Mesenchymal stem cell (in vitro differentiated cells and primary cell): Measurements from ENCODE around the gene PLA2G2A.
"Not testable (repeated sequence)": the region's sequence is repeated elsewhere in the genome, so short reads cannot be mapped to it uniquely, and the experiment has no call there.

Experiments
- DNase-seq: peaks from one replicate; pipeline ENCODE4 v3.0.0-alpha.2; 2013
- H2AFZ ChIP-seq: one replicate; pipeline ENCODE4 v1.6.1; 2013; ENCODE audit warnings: low read depth, mild to moderate bottlenecking, control low read depth, inconsistent platforms, low read length, moderate library complexity
- H2AK5ac ChIP-seq: 2 replicates; pipeline ENCODE4 v1.6.1; 2013; ENCODE audit warnings: low read length, moderate library complexity, mild to moderate bottlenecking, inconsistent platforms; ENCODE audit not compliant: severe bottlenecking
- H2BK120ac ChIP-seq: one replicate; pipeline ENCODE4 v1.6.1; 2013; ENCODE audit warnings: low read depth, mild to moderate bottlenecking, inconsistent platforms, low read length, moderate library complexity
- H2BK12ac ChIP-seq, 2 experiments: one replicate each; pipeline ENCODE4 v1.6.1; 2013; ENCODE audit warnings: inconsistent platforms in 2 of 2, low read length in 2 of 2, mild to moderate bottlenecking in 2 of 2, moderate library complexity in 2 of 2, control low read depth in 1 of 2
- H2BK15ac ChIP-seq: one replicate; pipeline ENCODE4 v1.6.1; 2013; ENCODE audit warnings: mild to moderate bottlenecking, low read depth, inconsistent platforms; ENCODE audit not compliant: poor library complexity, severe bottlenecking
- H2BK5ac ChIP-seq: 2 replicates; pipeline ENCODE4 v1.6.1; 2013; ENCODE audit warnings: low read depth, mild to moderate bottlenecking, low read length, control low read depth, inconsistent platforms; ENCODE audit not compliant: poor library complexity, severe bottlenecking
- H3K14ac ChIP-seq, 2 experiments: one replicate each; pipeline ENCODE4 v1.6.1; 2013; ENCODE audit warnings: inconsistent platforms in 2 of 2, low read length in 2 of 2, control low read depth in 1 of 2, mild to moderate bottlenecking in 1 of 2, moderate library complexity in 1 of 2
- H3K18ac ChIP-seq, 2 experiments: one replicate each; pipeline ENCODE4 v1.6.1; 2013; ENCODE audit warnings: inconsistent platforms in 2 of 2, low read length in 2 of 2, control low read depth in 1 of 2, low read depth in 1 of 2, mild to moderate bottlenecking in 1 of 2
- H3K23ac ChIP-seq, 2 experiments: one replicate each; pipeline ENCODE4 v1.6.1; 2013; ENCODE audit warnings: inconsistent platforms in 2 of 2, low read length in 2 of 2, mild to moderate bottlenecking in 2 of 2, moderate library complexity in 2 of 2, control low read depth in 1 of 2
- H3K27ac ChIP-seq: 2 replicates; pipeline ENCODE4 v1.5.1; 2013; ENCODE audit warnings: mild to moderate bottlenecking, moderate library complexity, low read length, control low read depth, inconsistent platforms; ENCODE audit not compliant: poor library complexity, severe bottlenecking
- H3K27me3 ChIP-seq, 2 experiments: 2 replicates each; pipeline versions ENCODE4 v1.6.1 to v1.7.0; 2013; ENCODE audit warnings: low read length in 2 of 2, mild to moderate bottlenecking in 2 of 2, moderate library complexity in 2 of 2, control low read depth in 1 of 2, inconsistent platforms in 1 of 2; ENCODE audit not compliant: control insufficient read depth in 1 of 2, insufficient read depth in 1 of 2
- H3K36me3 ChIP-seq, 2 experiments: 2 replicates each; pipeline versions ENCODE4 v1.6.1 to v1.7.0; 2013; ENCODE audit warnings: low read length in 2 of 2, control low read depth in 1 of 2, inconsistent platforms in 1 of 2, low read depth in 1 of 2, mild to moderate bottlenecking in 1 of 2; ENCODE audit not compliant: insufficient read depth in 2 of 2, control insufficient read depth in 1 of 2
- H3K4ac ChIP-seq, 2 experiments: one replicate each; pipeline ENCODE4 v1.6.1; 2013; ENCODE audit warnings: inconsistent platforms in 2 of 2, low read length in 2 of 2, mild to moderate bottlenecking in 2 of 2, moderate library complexity in 2 of 2, control low read depth in 1 of 2, low read depth in 1 of 2
- H3K4me1 ChIP-seq: 2 replicates; pipeline ENCODE4 v1.6.1; 2013; ENCODE audit warnings: low read depth, low read length, control low read depth; ENCODE audit not compliant: control insufficient read depth, insufficient read depth
- H3K4me2 ChIP-seq: 2 replicates; pipeline ENCODE4 v1.6.1; 2013; ENCODE audit warnings: low read length, mild to moderate bottlenecking, inconsistent platforms; ENCODE audit not compliant: poor library complexity, severe bottlenecking
- H3K4me3 ChIP-seq, 2 experiments: 2 replicates each; pipeline versions ENCODE4 v1.5.1 to v1.7.0; 2013; ENCODE audit warnings: low read length in 2 of 2, mild to moderate bottlenecking in 2 of 2, control low read depth in 1 of 2, low read depth in 1 of 2; ENCODE audit not compliant: insufficient read depth in 1 of 2
- H3K79me1 ChIP-seq: replicated peaks from 2 replicates; pipeline ENCODE4 v1.6.1; 2013; ENCODE audit warnings: mild to moderate bottlenecking, control low read depth, low read length, inconsistent platforms; ENCODE audit not compliant: poor library complexity, severe bottlenecking
- H3K9ac ChIP-seq: 2 replicates; pipeline ENCODE4 v1.7.0; 2013; ENCODE audit warnings: mild to moderate bottlenecking, low read length, moderate library complexity
- H3K9me3 ChIP-seq: 2 replicates; pipeline ENCODE4 v1.7.0; 2013; ENCODE audit warnings: mild to moderate bottlenecking, low read length; ENCODE audit not compliant: control insufficient read depth
- H4K8ac ChIP-seq: one replicate; pipeline ENCODE4 v1.6.1; 2013; ENCODE audit warnings: inconsistent platforms, mild to moderate bottlenecking, low read length, moderate library complexity
- H4K91ac ChIP-seq: one replicate; pipeline ENCODE4 v1.6.1; 2013; ENCODE audit warnings: mild to moderate bottlenecking, low read length, inconsistent platforms
- WGBS: methylation state at CpG from one replicate; pipeline ENCODE4 v1.1.7; 2013; ENCODE audit warnings: mixed read lengths; 5-methylcytosine and 5-hydroxymethylcytosine counted together

The PLA2G2A gene

DNA sequence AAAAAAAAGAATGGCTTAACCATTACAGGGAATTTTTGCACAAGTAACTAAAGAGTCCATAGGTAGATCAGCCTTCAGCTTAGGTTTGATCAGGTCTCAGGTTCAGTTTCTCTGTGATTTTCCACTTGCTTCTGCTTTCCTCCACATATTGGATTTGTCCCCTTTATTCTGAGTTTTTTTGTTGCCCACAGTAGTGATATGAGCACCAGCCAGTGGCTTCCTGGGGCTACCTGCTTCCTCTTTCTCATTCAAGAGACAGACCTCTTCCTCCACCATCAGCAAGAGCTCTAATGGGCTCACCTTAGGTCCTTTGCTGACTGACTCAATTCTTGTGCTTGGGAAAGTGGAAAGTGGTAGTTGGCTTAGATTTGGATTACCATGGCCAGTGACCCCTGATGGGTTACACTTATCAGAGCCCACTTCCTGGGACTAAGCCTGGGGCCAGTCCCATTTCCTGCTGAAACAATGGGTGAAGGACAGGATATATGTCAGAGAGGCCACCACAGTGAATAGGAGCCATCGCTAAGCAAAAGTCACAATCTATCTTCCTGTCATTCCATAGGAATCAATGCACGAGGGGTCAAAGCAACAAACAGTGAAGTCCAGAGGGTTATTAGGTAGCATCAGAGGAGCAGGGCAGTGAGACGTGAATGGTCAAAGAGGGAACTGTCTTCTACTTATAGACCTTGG, 43.2 kb downstream of the PLA2G2A start:
- 64% methylated on average over 2 of the region's 3 CpGs for WGBS

DNA sequence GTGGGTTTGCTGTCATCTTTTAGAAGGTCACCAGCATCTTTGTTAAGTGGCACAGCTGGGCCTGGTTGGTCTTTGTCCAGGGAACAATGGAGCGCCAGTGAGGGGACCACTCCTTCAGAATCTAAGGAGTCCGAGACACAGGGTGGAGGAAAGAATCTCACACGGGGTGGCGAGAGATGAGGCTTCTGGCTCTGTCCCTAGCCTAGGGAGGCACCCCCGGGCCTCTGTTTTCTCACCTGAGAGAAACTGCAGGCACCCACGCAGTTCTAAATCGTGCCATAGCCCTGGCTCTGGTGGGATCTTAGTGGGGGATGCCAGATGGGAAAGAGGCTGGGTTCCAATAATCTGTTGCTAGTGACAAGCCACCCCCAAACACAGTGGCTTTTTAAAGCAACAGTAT, 45.1 kb downstream of the PLA2G2A start:
- H3K9ac ChIP-seq, result no peak overlapping the region
- H3K27ac ChIP-seq, result no peak overlapping the region
- 76% methylated on average over 7 of the region's 7 CpGs for WGBS
- H4K8ac ChIP-seq, result no peak overlapping the region
- no peak overlapping the region for H2AK5ac ChIP-seq
- DNase-seq, result no peak
- H3K18ac ChIP-seq, result no peak overlapping the region
- no peaks in the 10 kb centered on the region for H3K4me1 ChIP-seq
- H2BK120ac ChIP-seq, result no peak overlapping the region
- peaks cover 31% of the 10 kb centered on the region for H3K9me3 ChIP-seq
- H2AFZ ChIP-seq, result no peak overlapping the region
- no peak overlapping the region for H2BK12ac ChIP-seq
- no peak overlapping the region for H3K4me3 ChIP-seq
- no peak overlapping the region for H3K23ac ChIP-seq
- no peak overlapping the region for H4K91ac ChIP-seq
- no peak overlapping the region for H2BK15ac ChIP-seq
- no peaks in the 10 kb centered on the region for H3K36me3 ChIP-seq
- H3K27me3 ChIP-seq, result peaks cover 0 to under 1% of the 10 kb centered on the region in 2 experiments
- no peak overlapping the region for H3K4me2 ChIP-seq
- no peak overlapping the region for H3K4ac ChIP-seq
- no peak overlapping the region for H2BK5ac ChIP-seq
- no peak overlapping the region for H3K14ac ChIP-seq
- no peaks in the 10 kb centered on the region for H3K79me1 ChIP-seq

More for the DNA sequence above, 43.2 kb downstream of the PLA2G2A start:
- no peak overlapping the region for H3K27ac ChIP-seq
- H2BK15ac ChIP-seq, result no peak overlapping the region
- no peak overlapping the region for H3K4me2 ChIP-seq
- no peak overlapping the region for H3K9ac ChIP-seq
- no peaks in the 10 kb centered on the region for H3K4me1 ChIP-seq
- no peak overlapping the region for H3K4me3 ChIP-seq
- H3K14ac ChIP-seq, result no peak overlapping the region
- H4K91ac ChIP-seq, result no peak overlapping the region
- H2BK12ac ChIP-seq, result no peak overlapping the region
- no peaks in the 10 kb centered on the region for H3K36me3 ChIP-seq
- H3K18ac ChIP-seq, result no peak overlapping the region
- no peaks in the 10 kb centered on the region for H3K27me3 ChIP-seq
- peaks cover 17% of the 10 kb centered on the region for H3K9me3 ChIP-seq
- H4K8ac ChIP-seq, result no peak overlapping the region
- H2AFZ ChIP-seq, result no peak overlapping the region
- no peaks in the 10 kb centered on the region for H3K79me1 ChIP-seq
- no peak overlapping the region for H3K4ac ChIP-seq
- no peak overlapping the region for H2BK5ac ChIP-seq
- H3K23ac ChIP-seq, result no peak overlapping the region
- H2BK120ac ChIP-seq, result no peak overlapping the region
- H2AK5ac ChIP-seq, result no peak overlapping the region
- DNase-seq, result no peak

DNA sequence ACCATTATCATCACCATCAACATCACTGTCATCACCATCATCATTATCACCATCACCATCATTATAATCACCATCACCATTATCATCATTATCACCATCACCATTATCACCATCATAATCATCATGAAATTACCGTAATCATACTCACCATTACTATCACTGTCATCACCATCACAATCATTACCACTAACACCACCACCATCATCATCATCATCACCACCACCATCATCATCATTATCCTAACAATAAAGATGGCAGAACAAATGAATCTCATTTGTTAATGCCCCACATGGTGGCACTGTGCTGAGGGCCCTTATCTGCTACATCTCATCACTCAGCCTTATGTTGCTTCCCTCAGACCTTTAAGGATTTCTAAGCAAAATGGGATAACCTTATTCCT, 46.6 kb downstream of the PLA2G2A start:
- Histone ChIP-seq H2AFZ (no peak overlapping the region), H3K4ac (no peak overlapping the region), H3K18ac (no peak overlapping the region), H3K23ac (no peak overlapping the region), H3K14ac (no peak overlapping the region), H3K4me3 (no peak overlapping the region), H3K27ac (no peak overlapping the region), H3K9ac (no peak overlapping the region), H2BK15ac (no peak overlapping the region), H3K9me3 (peaks cover 33% of the 10 kb centered on the region), H2BK120ac (no peak overlapping the region), H3K79me1 (no peaks in the 10 kb centered on the region), H3K4me2 (no peak overlapping the region), H3K4me1 (no peaks in the 10 kb centered on the region), H3K27me3 (peaks cover 0 to 5% of the 10 kb centered on the region in 2 experiments), H2AK5ac (no peak overlapping the region), H2BK12ac (no peak overlapping the region), H4K8ac (no peak overlapping the region), H2BK5ac (no peak overlapping the region), H3K36me3 (no peaks in the 10 kb centered on the region), H4K91ac (no peak overlapping the region)
- WGBS, result 0% methylated on average over 1 of the region's 1 CpG
- no peak for DNase-seq

DNA sequence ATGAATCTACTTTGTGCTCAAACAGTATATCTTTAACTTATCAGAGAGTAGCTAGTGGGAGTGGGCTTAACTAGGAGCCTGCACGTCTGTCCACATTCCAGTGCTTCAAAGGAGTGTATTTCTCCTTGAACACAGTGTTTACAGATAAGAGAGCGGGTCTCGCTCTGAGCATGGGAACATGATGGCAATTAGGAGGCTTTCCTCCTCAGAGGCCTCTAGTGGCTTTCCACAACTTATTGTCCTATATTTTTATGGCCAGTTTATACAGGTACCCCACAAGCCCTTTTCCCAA, 52.3 kb downstream of the PLA2G2A start:
- peaks cover 6 to 13% of the 10 kb centered on the region in 2 experiments for H3K27me3 ChIP-seq
- H3K4me1 ChIP-seq, H3K4me3 ChIP-seq, H3K79me1 ChIP-seq, H3K27ac ChIP-seq, H2AFZ ChIP-seq, DNase-seq, H2BK120ac ChIP-seq, H3K23ac ChIP-seq, H2AK5ac ChIP-seq, H3K14ac ChIP-seq, H2BK5ac ChIP-seq, H4K91ac ChIP-seq, H2BK12ac ChIP-seq, H3K18ac ChIP-seq, H3K4me2 ChIP-seq, H3K9ac ChIP-seq, H2BK15ac ChIP-seq, H4K8ac ChIP-seq, H3K36me3 ChIP-seq, H3K4ac ChIP-seq: not testable (repeated sequence)
- 33% methylated on average over 3 of the region's 3 CpGs for WGBS
- H3K9me3 ChIP-seq, result peaks cover 25% of the 10 kb centered on the region
